Retina (tissue), 1 donor: ENCODE measurements around the gene MRPS12.
"Not testable (repeated sequence)": the region's sequence is repeated elsewhere in the genome, so short reads cannot be mapped to it uniquely, and the experiment has no call there.

Source experiments
- DNase-seq: peaks from one replicate; pipeline ENCODE4 v3.0.0-alpha.2; 2016

The MRPS12 gene

GRCh38 chr19:38912600-38913514 is 17.9 kb upstream of the MRPS12 start:
- DNase-seq, result no peak

DNA sequence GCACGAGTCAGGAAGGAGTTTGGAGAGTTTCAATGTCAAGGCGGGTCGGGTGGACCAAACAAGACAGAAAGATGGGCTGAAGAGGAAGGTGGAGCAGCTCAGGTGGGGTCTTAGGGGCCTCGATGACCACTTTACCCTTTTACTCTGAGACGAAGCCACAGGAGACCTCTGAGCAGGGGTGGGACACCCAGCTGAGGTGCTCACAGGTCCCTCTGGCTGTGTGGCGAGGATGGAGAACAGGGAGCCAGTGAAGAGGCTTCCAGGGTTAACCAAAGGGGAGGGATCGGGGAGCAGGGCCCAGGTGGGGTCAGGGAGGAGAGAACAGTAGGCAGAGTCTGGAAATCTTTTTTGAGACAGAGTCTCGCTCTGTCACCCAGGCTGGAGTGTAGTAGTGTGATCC is 16.8 kb upstream of the MRPS12 start:
- DNase-seq, result no peak

GRCh38 chr19:38915329-38916321 is 15.1 kb upstream of the MRPS12 start:
- DNase-seq, result no peak

DNA sequence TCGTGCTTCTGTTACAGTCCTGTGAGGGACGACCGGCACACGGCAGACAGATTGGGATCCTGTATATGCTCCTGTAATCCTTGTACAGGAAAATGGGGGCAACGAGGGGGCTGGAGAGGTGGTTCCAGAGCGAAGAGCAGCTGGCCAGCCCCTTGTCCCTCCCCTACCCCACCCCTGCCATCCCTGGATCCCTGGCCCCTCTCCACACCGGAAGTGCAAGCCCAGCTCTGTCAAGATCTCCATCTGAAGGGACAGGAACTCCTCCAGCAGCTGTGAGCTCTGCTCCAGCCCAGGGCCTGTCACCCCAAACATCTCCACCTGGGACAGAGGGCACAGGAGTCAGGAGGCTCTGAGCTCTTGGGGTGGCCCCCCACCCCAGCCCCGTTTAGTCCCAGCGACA is 13.2 kb upstream of the MRPS12 start:
- no peak for DNase-seq

- DNase-seq, result no peak
These were observed 12.7 kb upstream of the MRPS12 start for GRCh38 chr19:38917921-38918491.

DNA sequence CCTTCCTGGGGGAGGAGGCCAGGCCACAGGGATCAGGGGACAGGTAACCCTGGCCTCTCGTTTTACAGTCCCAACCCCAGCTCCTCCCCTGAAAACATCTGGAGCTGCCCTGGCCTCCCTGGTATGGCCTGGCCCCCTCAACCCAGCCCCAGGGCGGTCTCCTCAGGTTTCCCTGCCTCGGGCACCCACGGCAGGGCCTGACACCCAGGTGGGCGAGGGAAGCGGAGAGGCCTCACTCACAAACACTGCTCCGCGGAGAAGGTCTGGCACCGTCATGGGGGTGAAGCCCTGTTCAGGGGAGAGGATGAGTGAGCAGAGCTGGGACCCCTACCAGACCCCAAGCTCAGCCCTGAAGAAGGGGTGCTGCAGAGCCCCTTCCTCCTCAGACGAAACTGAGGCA is 12.2 kb upstream of the MRPS12 start:
- DNase-seq, result no peak

- DNase-seq, result no peak
These were observed 10.7 kb upstream of the MRPS12 start for GRCh38 chr19:38919837-38920601.

DNA sequence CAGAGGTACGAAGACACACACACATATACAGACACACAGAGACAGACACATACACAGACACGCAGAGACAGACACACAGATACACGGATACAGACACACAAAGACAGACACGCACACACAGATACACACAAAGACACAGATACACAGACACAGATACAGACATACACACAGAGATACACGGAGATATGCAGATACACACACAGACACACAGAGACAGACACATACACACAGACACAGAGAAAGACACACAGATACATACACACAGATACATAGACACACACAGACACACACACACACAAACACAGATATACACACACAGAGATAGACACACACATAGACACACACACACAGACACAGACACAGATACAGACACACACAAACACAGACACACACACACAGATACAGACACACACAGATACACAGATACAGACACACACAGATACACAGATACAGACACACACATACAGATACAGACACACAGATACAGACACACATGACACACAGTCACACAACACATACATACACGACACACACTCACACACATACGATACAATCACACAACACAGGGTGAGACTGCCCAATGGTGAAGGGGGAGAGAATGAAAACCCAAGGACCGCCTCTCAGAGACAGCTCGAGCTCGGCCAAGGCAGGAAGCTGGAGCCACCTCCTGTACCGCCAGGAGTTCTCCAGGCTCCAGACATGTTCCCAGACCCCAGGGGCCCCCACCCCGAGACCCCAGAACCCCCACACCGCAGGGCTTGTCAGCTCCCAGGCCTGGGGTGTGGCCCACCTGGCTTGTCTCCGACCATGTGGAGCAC is 9.9 kb upstream of the MRPS12 start:
- no peak for DNase-seq

- no peak for DNase-seq
These were observed 9.1 kb upstream of the MRPS12 start for GRCh38 chr19:38921420-38922274.

DNA sequence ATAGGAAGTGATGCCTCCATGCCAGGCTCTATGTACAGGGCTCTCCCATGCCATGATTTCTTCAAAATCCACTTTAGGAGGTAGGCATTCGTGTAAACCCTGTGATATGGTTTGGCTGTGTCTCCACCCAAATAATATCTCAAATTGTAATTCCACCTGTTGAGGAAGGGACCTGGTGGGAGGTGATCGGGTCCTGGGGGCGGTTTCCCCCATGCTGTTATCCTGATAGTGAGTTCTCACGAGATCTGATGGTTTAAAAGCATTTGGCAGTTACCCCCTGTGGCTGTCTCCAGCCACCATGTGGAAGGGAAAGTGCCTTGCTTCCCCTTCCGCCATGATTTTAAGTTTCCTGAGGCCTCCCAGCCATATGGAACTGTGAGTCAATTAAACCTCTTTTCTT is 8.3 kb upstream of the MRPS12 start:
- DNase-seq, result no peak

- no peak for DNase-seq
These were observed 6.4 kb upstream of the MRPS12 start for GRCh38 chr19:38924388-38924787.

- no peak for DNase-seq
These were observed 2.2 kb upstream of the MRPS12 start for GRCh38 chr19:38928391-38929001.

DNA sequence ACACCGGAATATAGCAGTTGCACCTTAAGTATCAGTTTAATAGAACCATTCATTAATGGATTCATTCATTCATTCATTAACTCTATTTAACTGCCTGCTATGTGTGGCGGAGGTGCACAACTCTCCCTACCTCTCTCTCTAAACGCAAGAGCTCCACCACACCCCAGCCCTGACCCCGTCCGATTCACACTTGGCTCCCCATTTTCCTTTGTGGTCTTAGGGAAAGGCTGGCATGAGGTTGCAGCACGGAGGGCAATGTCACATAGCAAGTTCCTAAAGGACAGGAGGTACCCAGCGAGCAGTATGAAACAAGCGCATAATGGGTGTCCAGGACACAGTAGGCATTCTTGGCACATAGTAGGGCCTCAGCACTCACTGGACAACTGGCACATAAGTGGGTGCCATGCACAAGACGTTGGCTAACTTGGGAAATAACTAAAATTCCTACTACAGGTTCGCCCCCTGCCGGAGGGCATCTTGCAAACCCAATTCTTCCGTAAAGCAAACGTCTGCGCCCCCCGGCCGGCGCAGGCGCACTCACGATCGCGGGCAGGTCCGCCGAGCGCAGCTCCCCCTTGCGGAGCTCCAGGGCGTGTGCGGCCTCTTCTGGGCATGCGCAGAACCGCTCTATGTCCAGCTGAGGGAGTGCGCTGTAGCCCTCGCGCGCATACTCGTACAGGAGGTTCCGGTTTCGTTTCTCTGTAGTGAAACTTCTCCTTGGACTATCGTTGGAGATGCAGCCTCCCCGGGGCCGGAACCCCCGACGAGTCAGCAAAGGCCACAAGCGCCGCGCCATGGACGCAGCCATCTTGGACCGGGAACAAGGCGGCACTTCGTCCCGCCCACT is 592 bp upstream of the MRPS12 start, which contains the start of gene SARS2:
Gene SARS2, minus strand, starts transcription at position 835 of the 847 bp plus-strand sequence. Its CDS starts 27 bp downstream, at position 808.
- DNase-seq, result peak; percentile 100

- DNase-seq, result no peak
These were observed 713 bp downstream of the MRPS12 start for GRCh38 chr19:38931521-38931793.

GRCh38 chr19:38932425-38933179 is 1.9 kb downstream of the MRPS12 start:
- DNase-seq, result no peak

GRCh38 chr19:38933544-38933943 is 2.8 kb downstream of the MRPS12 start:
- no peak for DNase-seq

DNA sequence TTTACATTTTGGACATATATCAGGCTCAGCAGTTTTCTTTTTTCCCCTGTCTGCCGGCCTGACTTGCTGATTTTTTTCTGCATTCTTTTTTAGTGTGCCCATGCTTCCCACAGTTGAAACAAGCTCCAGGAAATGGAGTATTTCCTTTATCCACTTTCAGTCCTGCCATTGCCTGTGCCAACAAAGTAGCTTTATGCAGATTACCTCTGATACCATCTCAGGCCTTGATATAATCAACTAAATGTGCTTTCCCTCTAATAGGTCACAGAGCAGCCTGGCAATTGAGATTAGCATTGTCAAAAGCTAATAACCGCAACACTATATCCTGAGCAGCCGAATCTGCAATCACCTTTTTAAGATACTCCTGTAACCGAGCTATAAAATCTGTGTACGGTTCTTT is 9.2 kb downstream of the MRPS12 start:
- DNase-seq, result no peak

GRCh38 chr19:38941466-38941865 is 10.7 kb downstream of the MRPS12 start:
- not testable (repeated sequence) for DNase-seq
